Measurements from ENCODE around the gene ING3.

The ING3 gene

DNA sequence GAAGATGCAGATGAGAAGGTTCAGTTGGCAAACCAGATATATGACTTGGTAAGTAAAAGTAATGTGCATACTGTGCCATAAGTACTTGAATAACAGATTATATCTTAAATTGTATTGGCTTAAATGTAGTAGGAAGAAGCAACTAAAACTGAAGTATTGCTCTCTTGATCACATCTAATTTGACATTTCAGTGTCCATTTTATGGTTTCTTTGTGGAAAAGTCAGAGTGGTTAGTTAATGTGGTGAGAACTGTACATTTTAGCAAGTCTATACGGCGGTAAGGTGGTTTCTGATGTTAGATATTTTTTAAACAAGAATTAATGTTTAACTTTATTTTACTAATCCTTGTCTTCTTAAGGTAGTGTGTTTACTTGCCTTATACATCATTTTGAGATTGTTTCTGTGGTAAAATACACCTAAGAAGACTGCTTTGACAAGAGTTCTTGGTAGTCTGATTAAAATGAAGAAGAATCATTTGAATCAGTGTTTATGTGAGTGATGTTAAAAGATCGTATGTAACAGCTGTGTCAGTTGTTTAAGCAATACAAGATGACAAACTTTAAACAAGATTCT lies 5.1 kb downstream of the ING3 start:
- no peak for DNase-seq (ENCODE audit: low read depth, low spot score)
- no peak overlapping the region for H3K4me3 ChIP-seq (ENCODE audit: low read depth, low read length)
- no peak for TF ChIP-seq CTCF (IDR thresholded peaks at IDR 0.05; ENCODE audit: insufficient read depth, low read length, missing control alignments)
- POLR2A ChIA-PET = no interaction called here
- CTCF ChIA-PET = no interaction called here

GRCh38 chr7:120959929-120960484 lies 9.4 kb downstream of the ING3 start:
- TF ChIP-seq CTCF (IDR thresholded peaks at IDR 0.05; ENCODE audit: insufficient read depth, low read length, missing control alignments) = no peak
- ChIA-PET POLR2A (no interaction called here), CTCF (interaction anchor here (0.7 kb wide), 1 partner anchor 124 kb away, joined by 3 read pairs; no protein-coding TSS in a partner anchor)
- no peak for DNase-seq (ENCODE audit: low read depth, low spot score)
- no peak overlapping the region for H3K4me3 ChIP-seq (ENCODE audit: low read depth, low read length)

DNA sequence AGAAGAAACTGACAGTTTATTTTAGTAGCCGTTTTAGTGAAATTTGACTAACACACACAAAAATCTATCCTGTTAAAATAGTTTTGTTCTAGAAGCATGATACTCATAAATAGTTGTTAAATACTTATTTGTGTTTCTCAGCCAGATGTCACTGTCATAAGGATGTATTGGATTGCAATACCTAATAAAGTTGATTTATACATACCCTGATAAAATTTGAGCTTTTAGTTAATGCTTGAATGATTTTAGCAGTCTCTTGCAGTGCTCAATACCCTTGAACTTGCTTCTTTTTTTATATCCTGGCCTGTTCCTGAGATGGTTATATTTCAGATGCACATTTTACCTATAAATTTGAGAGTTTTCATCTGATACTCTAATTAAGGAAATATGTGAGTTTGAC lies 10.1 kb downstream of the ING3 start:
- ChIA-PET POLR2A (no interaction called here), CTCF (interaction anchor here (1.2 kb wide), 1 partner anchor 121 kb away, joined by 3 read pairs; no protein-coding TSS in a partner anchor)
- no peak for DNase-seq (ENCODE audit: low read depth, low spot score)
- TF ChIP-seq CTCF (IDR thresholded peaks at IDR 0.05; ENCODE audit: insufficient read depth, low read length, missing control alignments) = no peak
- H3K4me3 ChIP-seq (ENCODE audit: low read depth, low read length) = no peak overlapping the region

GRCh38 chr7:120961638-120962173 lies 11.1 kb downstream of the ING3 start:
- ChIA-PET POLR2A (no interaction called here), CTCF (interaction anchor here (0.7 to 1.2 kb wide), 3 partner anchors 14 to 169 kb away, joined by 3 to 5 read pairs (median 3); no protein-coding TSS in a partner anchor)
- DNase-seq (ENCODE audit: low read depth, low spot score) = no peak
- no peak for TF ChIP-seq CTCF (IDR thresholded peaks at IDR 0.05; ENCODE audit: insufficient read depth, low read length, missing control alignments)
- H3K4me3 ChIP-seq (ENCODE audit: low read depth, low read length) = no peak overlapping the region

GRCh38 chr7:120964088-120964487 lies 13.5 kb downstream of the ING3 start:
- TF ChIP-seq CTCF (IDR thresholded peaks at IDR 0.05; ENCODE audit: insufficient read depth, low read length, missing control alignments) = no peak
- ChIA-PET POLR2A (no interaction called here), CTCF (interaction anchor here (0.6 to 1.2 kb wide), 2 partner anchors 22 to 23 kb away, joined by 3 to 4 read pairs; no protein-coding TSS in a partner anchor)
- H3K4me3 ChIP-seq (ENCODE audit: low read depth, low read length) = no peak overlapping the region
- no peak for DNase-seq (ENCODE audit: low read depth, low spot score)

- POLR2A ChIA-PET = no interaction called here
- no peak for TF ChIP-seq CTCF (IDR thresholded peaks at IDR 0.05; ENCODE audit: insufficient read depth, low read length, missing control alignments)
- no peak overlapping the region for H3K4me3 ChIP-seq (ENCODE audit: low read depth, low read length)
- no peak for DNase-seq (ENCODE audit: low read depth, low spot score)
- CTCF ChIA-PET = no interaction called here
Observed at GRCh38 chr7:120966961-120967360, 16.4 kb downstream of the ING3 start.
